Cortex of kidney (tissue), 1 donor: Measurements from ENCODE around the gene DLG2.
"Not testable (repeated sequence)": the region's sequence is repeated elsewhere in the genome, so short reads cannot be mapped to it uniquely, and the experiment has no call there.

Experiments used
- DNase-seq: peaks from one replicate; lab custom pipeline; 2025; lab: John Stamatoyannopoulos, UW

DLG2 gene

DNA sequence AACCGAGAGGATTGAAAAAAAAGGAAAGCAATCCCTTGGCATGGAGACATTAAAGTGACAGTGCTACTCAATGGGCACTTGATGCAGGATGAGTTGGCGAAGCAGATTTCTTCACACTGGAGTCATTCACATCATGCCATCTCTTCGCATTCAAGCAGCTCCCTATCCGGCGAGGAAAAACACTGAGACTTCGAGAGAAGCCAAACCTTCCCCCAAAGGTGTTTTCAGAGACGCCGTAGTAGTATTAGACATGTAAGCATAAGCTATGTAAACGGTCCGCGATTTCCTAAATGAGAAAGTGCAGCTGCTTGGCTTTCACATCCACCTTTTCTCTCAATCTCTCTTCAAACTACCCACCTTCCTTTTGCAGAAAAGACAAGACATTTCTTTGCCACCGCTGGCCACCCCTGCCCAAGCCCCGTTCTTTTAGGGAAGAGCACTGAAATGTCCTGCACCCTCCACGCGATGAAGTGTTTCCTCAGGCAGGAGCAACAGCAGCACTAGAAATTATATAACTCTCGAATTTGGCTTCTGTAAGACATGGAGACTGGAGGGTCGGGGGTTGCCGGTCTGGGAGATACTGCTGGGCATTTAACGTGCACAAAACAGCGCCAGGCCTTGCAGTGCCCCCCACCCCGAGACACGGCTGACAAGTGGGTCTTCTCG is at the start of gene DLG2:
DLG2 (minus strand) TSS at position 13 of the 666 bp plus-strand sequence.
- DNase-seq = no peak

DNA sequence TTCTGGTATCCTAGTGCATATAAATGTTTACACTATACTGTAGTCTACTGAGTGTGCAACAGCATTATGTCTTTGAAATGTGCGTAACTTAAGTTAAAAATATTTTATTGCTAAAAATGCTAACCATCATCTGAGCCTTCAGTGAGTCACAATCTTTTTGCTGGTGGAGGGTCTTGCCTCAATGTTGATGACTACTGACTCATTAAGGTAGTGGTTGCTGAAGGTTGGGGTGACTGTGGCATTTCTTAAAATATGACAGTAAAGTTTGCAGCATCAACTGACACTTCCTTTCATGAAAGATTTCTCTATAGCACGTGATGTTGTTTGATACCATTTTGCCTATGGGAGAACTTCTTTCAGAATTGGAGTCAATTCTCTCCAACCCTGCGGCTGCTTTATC is 46.2 kb upstream of the DLG2 start:
- no peak for DNase-seq

DNA sequence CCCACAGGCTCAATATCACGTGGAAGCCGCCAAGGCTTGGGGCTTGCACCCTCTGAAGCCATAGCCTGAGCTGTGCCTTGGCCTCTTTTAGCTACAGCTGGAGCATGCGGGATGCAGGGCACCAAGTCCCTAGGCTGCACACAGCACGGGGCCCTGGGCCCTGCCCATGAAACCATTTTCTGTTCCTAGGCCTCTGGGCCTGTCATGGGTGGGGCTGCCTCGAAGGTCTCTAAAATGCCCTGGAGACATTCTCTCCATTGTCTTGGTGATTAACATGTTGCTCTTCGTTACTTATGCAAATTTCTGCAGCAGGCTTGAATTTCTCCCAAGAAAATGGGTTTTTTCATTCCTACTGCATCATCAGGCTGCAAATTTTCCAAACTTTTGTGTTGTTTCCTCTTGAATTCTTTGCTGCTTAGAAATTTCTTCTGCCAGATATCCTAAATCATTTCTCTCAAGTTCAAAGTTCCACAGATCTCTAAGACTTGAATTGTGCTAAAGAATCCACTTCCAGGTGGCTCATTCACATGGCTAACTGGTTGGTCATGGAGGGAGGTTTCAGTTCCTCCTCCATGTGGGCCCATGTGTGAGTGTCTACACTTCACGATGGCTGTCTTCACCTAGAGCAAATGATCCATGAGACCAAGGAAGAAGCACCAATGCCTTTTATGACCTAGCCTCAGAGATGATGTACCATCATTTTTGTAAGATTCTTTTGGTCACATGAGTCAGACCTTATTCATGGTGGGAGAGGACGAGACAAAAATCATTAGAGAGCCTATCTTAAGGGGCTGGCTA is 45.2 kb upstream of the DLG2 start:
- DNase-seq = no peak

DNA sequence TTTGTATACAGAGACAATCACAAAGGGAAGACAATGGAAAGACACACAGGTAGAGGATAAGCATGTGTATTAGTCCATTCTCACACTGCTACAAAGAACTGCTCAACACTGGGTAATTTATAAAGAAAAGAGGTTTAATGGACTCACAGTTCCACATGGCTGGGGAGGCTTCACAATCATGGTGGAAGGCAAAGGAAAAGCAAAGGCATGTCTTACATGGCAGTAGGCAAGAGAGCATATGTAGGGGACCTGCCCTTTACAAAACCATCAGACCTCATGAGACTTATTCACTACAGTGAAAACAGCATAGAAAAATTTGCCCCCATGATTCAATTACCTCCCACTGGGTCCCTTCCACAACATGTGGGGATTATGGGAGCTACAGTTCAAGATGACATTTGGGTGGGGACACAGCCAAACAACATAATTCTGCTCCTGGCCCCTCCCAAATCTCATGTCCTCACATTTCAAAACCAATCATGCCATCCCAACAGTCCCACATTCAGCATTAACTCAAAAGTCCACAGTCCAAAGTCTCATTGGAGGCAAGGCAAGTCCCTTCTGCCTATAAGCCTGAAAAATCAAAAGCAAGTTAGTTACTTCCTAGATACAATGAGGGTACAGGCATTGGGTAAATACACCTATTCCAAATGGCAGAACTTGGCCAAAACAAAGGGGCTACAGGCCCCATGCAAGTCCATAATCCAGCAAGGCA is 44.0 kb upstream of the DLG2 start:
- not testable (repeated sequence) for DNase-seq

DNA sequence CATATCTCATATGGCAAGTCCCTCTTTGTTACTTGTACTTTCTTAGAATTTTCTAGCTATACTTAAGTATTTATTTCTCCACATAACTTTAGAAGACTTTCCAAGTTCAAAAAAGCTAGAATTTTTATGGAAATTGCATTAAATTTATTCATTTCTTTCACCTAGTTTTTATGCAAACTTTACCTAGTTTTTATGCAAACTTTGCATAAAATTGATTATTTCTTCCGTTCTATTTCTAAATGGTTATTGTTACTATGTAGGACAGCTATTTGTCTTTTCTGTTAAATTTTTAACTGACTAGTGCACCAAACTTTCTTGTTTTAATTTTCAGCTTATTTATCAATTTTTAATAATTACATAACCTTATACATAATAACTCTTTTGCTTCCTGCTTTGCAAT is 41.0 kb upstream of the DLG2 start:
- no peak for DNase-seq

DNA sequence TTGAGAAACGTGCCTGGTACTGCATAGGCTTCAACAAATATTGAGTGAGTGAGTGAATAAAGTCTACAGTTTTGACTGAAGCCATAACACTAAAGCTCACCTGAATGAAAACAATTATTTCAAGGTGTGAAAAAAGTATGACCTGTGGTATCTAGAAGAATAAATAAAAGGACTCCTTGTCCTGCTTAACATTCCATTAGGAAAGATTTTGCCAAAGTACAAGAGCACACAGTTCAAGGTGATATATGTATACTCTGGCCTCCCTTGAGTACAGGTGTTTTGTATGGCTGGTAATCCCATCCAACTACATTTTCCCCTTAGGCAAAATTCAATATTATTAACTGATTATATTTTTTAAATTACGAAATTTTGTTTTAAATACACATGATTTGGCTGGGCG is 39.5 kb upstream of the DLG2 start:
- DNase-seq = no peak

DNA sequence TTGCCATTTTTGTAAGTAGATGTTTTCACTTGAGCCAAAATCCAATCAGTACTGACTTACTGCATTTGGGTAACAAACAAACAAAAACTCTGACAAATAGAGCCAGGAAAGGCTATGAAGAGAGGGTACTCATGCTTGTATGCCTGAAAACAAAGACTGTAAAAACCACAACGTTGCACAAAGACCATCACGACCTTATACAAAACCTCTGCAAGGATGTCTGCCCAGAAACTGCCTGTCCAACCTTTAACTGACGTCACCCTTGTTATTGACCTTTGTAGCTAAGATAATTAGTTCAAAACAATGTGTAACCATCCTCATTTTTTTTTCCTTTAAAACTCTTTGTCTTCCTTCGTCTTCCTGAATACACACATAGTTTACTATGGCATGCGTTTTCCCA is 38.6 kb upstream of the DLG2 start:
- no peak for DNase-seq

DNA sequence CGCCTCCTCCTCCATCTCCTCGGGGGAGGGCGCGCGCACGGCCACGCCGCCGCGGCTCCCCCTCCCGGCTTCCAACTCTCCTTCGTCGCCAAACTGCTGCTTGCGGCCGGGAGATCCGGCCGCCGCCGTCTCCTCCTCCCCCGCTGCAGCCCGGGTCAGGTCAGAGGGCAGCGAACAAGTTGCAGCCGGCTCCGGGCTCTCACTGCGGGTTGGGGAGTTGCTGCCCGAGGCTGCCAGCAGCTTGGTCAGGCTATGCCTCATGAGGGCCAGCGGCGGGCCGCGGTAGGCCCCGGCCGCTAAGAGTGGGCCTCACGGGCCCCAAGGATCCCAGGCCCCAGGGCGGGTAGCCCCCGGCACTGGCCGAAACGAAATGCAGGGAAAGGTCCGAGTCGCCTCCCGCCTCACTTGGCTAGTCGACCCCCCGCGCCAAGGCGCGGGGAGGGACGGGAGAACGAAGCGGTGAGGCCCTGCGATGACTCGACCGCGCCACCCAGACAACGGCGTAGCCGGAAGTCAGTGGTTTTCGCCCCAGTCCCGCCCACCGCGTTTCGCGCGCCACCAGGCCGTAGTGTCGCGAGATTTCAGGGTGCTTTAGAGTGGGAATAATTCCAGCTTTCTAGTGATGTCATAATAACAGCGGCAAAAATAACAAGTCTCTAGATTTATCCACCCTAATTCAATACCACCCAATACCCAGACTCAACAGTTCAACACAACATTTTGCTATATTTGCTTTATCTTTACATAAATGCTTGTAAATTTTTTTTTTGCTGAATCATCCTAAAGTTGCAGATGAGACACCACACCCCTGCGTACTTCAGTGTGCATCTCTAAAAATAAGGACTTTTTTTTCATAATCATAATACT is 37.7 kb upstream of the DLG2 start, which contains the start of gene CREBZF:
CREBZF (minus strand) TSS at position 515 of the 867 bp plus-strand sequence; CDS start at position 261, 254 bp downstream.
- DNase-seq = peak; percentile 61

DNA sequence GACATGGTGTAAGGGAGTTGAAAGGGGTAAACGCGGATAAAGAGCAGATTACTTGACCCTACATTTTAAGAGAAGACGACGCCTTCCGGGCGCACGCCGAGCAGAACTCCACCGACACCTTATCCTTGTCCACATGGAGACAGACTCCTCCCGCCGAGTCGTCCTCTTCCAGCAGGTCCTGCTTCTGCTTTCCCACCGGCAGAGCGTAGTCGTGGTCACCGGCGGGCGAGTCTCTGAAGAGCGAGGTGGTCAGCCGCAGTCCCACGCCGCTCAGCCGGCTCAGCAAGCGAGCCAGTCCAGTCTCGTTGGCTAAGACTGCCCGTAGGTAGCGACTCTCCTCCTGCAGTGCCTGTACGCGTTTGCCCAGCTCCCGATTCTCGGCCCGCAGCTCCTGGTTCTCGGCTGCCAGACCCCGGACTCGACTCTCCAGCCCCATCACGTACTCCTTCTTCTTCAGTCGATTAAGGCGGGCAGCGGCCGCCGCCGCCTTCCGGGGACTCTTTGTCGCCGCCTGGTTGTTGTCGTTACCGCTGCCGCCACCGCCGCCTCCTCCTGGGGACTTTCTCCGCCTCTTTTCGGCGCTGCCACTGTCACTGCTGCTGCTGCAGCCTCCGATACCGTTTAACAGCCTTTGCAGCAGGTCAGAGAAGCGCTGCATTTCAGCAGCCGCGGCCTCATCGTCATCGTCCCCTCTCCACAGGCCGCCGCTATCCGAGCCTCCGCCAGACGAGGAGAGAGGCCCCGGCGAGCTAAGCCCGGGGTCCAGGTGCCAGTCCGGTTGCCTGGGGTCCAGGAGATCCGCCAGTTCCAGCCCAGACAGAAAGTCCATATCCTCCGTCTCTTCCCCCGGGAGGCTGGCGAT is 36.8 kb upstream of the DLG2 start:
- DNase-seq = no peak

DNA sequence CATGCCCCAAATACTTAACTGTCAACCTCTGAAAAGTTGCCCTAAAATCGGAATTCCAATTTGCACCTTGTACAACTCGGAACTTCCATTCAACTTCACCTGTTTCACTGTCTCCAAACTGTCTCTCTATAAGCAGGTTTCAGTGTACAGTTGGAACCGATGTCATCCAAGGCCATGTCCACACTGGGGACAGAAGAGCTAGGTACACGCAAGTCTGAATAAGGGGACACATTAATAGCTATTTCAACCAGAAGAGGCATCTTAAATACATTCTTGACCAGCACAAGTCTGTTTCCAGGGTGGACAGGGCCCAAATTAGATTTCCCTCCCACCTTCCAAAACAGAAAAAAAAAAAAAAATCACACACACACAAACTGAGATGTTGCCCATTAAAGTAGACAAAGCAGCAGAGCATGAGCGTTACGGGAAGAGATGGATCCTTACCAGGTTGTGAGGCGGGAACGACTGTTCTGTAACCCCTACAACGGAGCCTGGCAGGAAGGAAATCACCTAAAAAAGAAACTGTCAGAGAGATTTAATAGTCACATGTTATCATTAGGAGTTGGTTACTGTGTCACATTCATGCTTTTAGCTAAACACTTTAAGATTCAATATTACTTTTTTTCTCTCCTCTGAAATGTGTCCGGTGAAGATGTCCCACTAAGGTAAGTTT is 36.1 kb upstream of the DLG2 start:
- no peak for DNase-seq

DNA sequence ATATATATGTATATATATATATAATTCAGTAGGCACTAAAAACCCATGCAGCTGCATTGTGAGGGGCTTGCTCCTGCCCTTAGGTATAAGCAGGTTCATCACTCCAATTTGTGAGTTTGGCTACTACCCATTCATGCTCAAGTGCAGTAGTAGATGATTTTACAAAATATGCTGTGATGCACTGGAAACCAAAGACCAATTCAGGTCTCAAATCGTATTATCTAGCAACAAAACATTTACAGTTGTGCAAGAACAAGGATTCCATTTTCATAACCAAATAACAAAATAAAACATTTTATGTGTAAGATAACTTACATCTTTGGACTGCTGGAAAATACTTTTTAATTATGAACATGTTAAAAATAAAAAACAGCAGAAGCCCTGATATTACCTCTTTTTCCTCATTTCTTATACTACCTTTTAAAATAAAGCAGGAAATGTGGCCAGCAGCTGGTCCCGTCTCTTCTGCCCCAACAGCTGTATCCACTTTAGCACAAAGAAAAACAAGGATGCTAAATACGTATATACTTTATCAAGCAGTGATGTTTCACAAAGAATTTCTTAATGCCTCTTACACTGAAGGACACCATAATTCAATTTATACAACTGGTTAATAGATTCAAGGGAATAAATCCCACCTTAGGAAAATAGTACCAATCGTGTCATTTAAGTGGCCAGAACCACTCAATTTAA is 35.0 kb upstream of the DLG2 start:
- no peak for DNase-seq

DNA sequence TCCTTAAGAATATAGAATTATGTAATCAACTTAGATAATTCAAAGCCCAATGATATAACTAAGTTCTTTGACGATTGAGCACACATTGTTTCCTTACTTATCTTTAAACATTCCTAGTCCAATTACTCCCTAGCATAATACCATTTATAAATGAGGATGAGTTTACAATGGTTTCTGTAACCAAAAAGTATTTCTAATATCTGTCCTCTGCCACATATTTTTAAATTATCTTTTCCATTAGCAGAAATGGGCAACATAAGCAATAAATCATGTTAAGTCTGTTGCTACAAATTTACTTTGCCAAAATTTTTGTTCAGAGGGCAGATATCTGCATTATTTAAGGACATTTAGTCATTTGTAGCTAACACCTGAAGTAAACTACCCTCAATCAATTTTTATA is 31.0 kb upstream of the DLG2 start:
- no peak for DNase-seq

DNA sequence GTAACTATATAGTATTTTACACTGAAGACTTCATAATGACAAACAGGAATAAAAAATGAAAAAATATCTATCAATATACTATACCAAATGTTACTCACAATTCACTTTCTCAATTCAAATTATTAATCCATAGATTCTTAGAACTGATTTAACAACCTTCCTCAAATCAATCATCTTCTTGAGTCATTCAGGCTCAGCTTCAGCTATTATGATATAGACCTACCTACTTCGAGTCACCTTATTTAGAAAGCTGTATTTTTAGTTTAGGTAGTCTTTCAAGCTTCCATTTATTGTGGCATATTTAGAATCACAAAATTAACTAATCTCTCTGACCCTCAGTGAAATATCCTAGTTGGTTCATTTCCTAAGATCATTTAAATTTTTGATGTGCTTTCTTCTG is 29.6 kb upstream of the DLG2 start:
- DNase-seq = no peak

DNA sequence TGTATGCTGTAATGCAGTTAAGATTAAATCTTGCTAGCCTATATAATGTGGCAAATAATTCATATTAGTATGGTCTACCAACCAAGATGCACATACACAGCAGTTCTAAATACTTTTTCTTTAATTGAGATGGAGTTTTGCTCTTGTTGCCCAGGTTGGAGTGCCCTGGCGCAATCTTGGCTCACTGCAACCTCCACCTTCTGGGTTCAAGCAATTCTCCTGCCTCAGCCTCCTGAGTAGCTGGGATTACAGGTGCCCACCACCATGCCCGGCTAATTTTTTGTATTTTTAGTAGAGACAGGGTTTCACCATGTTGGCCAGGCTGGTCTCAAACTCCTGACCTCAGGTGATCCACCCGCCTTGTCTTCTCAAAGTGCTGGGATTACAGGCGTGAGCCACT is 27.2 kb upstream of the DLG2 start:
- not testable (repeated sequence) for DNase-seq

DNA sequence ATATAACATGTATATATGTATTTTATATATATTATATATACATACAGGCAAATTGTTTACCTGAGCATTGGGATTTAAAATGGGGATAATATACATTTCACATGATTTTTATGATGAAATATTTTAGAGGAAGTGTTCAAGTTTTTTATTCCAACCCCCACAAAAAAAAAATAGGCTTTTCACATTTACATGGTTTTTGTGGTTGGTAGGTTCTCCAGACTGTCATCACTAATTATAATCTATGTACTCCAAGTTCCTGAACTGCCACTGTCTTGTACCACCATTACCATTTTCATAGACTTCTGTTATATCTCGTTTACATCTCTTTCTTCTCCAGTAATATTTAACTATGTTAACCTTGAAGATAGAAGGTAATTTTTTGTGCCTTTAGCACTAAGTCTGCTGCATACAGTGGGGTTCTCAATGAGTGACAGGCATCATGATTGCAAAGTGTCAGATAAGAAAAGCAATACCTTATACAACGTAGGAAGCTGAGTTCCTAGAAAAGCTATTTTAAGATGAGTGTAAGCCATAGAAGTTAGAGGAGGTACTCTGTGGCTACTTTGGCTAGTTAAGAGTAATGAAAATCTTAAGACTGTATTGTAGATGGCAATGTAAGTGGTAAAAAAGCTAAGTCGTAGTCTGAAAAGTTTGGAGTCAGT is 25.8 kb upstream of the DLG2 start:
- DNase-seq = no peak

DNA sequence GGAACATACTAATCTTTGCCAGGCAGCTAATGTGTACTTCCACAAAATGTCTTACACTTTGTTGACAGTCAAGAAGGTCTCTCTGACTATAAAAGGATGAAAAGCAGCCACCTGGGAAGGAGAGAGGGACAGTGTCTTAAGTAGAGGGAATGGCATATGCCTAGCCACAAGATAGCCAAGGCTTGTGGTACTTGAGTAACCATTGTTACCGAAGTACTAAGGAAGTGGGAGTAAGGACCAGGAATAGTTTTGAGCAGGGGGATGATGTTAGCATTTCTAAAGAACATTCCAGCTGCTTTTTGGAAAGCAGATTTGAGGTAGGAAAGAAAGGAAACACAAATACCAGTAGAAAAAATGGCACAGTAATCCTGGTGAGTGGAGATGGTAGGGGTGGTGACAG is 24.0 kb upstream of the DLG2 start:
- DNase-seq = no peak

DNA sequence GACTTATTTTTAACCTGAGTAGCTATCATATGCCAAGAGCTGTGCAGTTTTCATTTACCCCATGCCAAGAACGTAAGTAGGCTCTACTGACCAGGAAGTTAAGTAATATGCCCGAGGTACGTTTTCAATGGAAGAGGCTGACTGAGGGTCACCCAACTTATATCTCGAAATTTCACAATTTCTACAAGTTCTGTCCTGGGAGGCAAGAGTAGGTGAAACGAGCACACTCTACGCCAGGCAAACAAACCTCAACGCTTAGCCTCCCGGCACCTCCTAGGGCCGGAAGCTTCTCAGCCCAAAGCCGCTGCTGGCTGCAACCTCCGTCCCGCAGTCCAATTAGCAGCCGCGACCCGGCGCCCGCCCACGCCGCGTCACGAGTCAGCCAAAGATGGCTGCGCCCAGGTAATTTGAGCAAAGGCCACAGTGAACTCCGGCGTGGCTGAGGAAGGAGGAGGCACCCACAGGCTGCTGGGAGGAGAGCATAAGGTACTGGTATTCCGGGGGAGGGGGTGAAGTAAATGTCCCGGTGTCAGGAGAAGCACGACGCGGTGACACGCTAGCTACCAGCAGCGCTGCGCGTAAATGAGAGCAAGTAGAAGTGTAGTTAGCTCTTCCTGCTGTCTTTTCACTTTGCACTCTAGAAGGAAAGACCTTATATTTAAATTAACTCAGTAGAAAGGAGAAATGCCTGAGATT is 20.6 kb upstream of the DLG2 start, which contains the start of gene TMEM126A:
TMEM126A (plus strand) TSS at position 364 of the 696 bp plus-strand sequence. CDS start 2,289 bp downstream, outside the sequence.
- DNase-seq = peak; percentile 23

DNA sequence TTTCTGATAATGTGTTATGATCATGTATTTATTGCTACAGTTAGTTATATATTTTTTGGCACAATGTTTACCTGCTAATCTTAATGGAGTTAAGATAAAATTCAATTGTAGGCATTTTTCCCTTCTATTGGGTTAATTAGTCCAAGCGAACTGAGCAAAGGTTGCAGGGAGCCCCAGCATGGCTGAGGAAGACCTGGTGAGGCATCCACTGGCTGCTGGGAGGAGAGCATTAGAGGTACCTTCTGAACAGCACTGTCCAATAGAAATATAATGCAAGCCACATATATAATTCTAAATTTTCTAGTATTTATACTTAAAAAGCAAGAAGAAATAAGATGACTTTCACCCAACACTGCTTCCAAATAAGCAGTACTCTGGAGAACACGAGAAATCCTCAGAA is 19.9 kb upstream of the DLG2 start:
- DNase-seq = no peak
